H9 (cell line): ENCODE data around the gene SPINK6. TPM values are rescaled to one million over a fixed set of nuclear protein-coding genes. Genes with fewer than 3 reads are reported as not detected.

Source experiments
- DNase-seq: peaks from one replicate; pipeline ENCODE4 v3.0.0-alpha.2; 2017
- H2AFZ ChIP-seq: one replicate; pipeline ENCODE4 v1.6.1; 2013; ENCODE audit warnings: mild to moderate bottlenecking, low read length, control low read depth, moderate library complexity
- H2AK5ac ChIP-seq: 2 replicates; pipeline ENCODE4 v1.6.1; 2013; ENCODE audit warnings: low read length, control low read depth, mixed read lengths; ENCODE audit not compliant: insufficient read length
- H2BK120ac ChIP-seq: one replicate; pipeline ENCODE4 v1.6.1; 2013; ENCODE audit warnings: low read depth, mild to moderate bottlenecking, low read length, control low read depth, inconsistent platforms; ENCODE audit not compliant: poor library complexity, severe bottlenecking
- H2BK12ac ChIP-seq: 2 replicates; pipeline ENCODE4 v1.6.1; 2013; ENCODE audit warnings: low read length, control low read depth, mixed read lengths, low read depth; ENCODE audit not compliant: insufficient read length
- H2BK15ac ChIP-seq: 2 replicates; pipeline ENCODE4 v1.6.1; 2013; ENCODE audit warnings: low read depth, low read length, control low read depth
- H2BK20ac ChIP-seq: one replicate; pipeline ENCODE4 v1.6.1; 2013; ENCODE audit warnings: low read depth, mild to moderate bottlenecking, low read length, control low read depth, inconsistent platforms; ENCODE audit not compliant: poor library complexity, severe bottlenecking
- H2BK5ac ChIP-seq: 2 replicates; pipeline ENCODE4 v1.6.1; 2013; ENCODE audit warnings: low read length, control low read depth, mixed read lengths; ENCODE audit not compliant: insufficient read length
- H3K14ac ChIP-seq: 2 replicates; pipeline ENCODE4 v1.6.1; 2013; ENCODE audit warnings: low read length, control low read depth; ENCODE audit not compliant: insufficient read depth
- H3K18ac ChIP-seq: 2 replicates; pipeline ENCODE4 v1.6.1; 2013; ENCODE audit warnings: low read depth, mild to moderate bottlenecking, mixed read lengths, low read length, control low read depth; ENCODE audit not compliant: insufficient read length
- H3K23ac ChIP-seq: 2 replicates; pipeline ENCODE4 v1.6.1; 2013; ENCODE audit warnings: low read length, control low read depth, mixed read lengths, low read depth; ENCODE audit not compliant: insufficient read length
- H3K23me2 ChIP-seq: 2 replicates; pipeline ENCODE4 v1.6.1; 2013; ENCODE audit warnings: low read depth, mild to moderate bottlenecking, mixed read lengths, low read length, control low read depth; ENCODE audit not compliant: insufficient read length, poor library complexity, severe bottlenecking
- H3K27ac ChIP-seq: 2 replicates; pipeline ENCODE4 v1.5.1; 2013; ENCODE audit warnings: low read length, control low read depth, mixed read lengths, low read depth; ENCODE audit not compliant: insufficient read length
- H3K27me3 ChIP-seq: 2 replicates; pipeline ENCODE4 v1.6.1; 2013; ENCODE audit warnings: low read length, control low read depth, inconsistent platforms; ENCODE audit not compliant: insufficient read depth
- H3K4ac ChIP-seq: 2 replicates; pipeline ENCODE4 v1.6.1; 2013; ENCODE audit warnings: low read depth, mild to moderate bottlenecking, control low read depth, inconsistent platforms, low read length, moderate library complexity
- H3K4me1 ChIP-seq: 2 replicates; pipeline ENCODE4 v1.6.1; 2013; ENCODE audit warnings: low read length, control low read depth, inconsistent platforms; ENCODE audit not compliant: insufficient read depth
- H3K4me2 ChIP-seq: 2 replicates; pipeline ENCODE4 v1.6.1; 2013; ENCODE audit warnings: low read length, control low read depth, mixed read lengths; ENCODE audit not compliant: insufficient read length, insufficient read depth
- H3K56ac ChIP-seq: 2 replicates; pipeline ENCODE4 v1.6.1; 2013; ENCODE audit warnings: low read depth, mild to moderate bottlenecking, mixed read lengths, low read length, control low read depth; ENCODE audit not compliant: insufficient read length
- H3K79me1 ChIP-seq: 2 replicates; pipeline ENCODE4 v1.6.1; 2013; ENCODE audit warnings: low read depth, mild to moderate bottlenecking, moderate library complexity, low read length, control low read depth, inconsistent platforms; ENCODE audit not compliant: insufficient read depth, poor library complexity, severe bottlenecking
- H3K79me2 ChIP-seq: 2 replicates; pipeline ENCODE4 v1.6.1; 2013; ENCODE audit warnings: low read length, control low read depth, inconsistent platforms; ENCODE audit not compliant: insufficient read depth
- H3K9ac ChIP-seq: 2 replicates; pipeline ENCODE4 v1.6.1; 2013; ENCODE audit warnings: low read length, control low read depth, mixed read lengths; ENCODE audit not compliant: insufficient read length; ENCODE audit errors: extremely low read depth
- H3K9me3 ChIP-seq: one replicate; pipeline ENCODE4 v1.6.1; 2013; ENCODE audit warnings: low read depth, low read length, inconsistent platforms; ENCODE audit not compliant: control insufficient read depth
- H3T11ph ChIP-seq: one replicate; pipeline ENCODE4 v1.6.1; 2013; ENCODE audit warnings: mild to moderate bottlenecking, low read length, control low read depth, inconsistent platforms
- H4K20me1 ChIP-seq: one replicate; pipeline ENCODE4 v1.6.1; 2013; ENCODE audit not compliant: control insufficient read depth, insufficient read length, insufficient read depth
- H4K5ac ChIP-seq: 2 replicates; pipeline ENCODE4 v1.6.1; 2013; ENCODE audit warnings: low read depth, mild to moderate bottlenecking, mixed read lengths, low read length, control low read depth; ENCODE audit not compliant: insufficient read length
- H4K8ac ChIP-seq: replicated peaks from 2 replicates; pipeline ENCODE4 v1.6.1; 2013; ENCODE audit warnings: low read length, control low read depth, mixed read lengths, low read depth; ENCODE audit not compliant: insufficient read length
- H4K91ac ChIP-seq: 2 replicates; pipeline ENCODE4 v1.6.1; 2013; ENCODE audit warnings: low read depth, mild to moderate bottlenecking, moderate library complexity, mixed read lengths, low read length, control low read depth; ENCODE audit not compliant: insufficient read length
- H3K27ac Mint-ChIP-seq, 3 experiments: 2 replicates in 2 of 3; 3 replicates in 1 of 3; pipeline ENCODE4 v1.8.0; 2020 to 2021; ENCODE audit warnings: mixed read lengths in 3 of 3, mild to moderate bottlenecking in 1 of 3, moderate library complexity in 1 of 3
- H3K27me3 Mint-ChIP-seq: 2 replicates; pipeline ENCODE4 v1.8.0; 2021; ENCODE audit warnings: low read depth, mild to moderate bottlenecking, moderate library complexity, mixed read lengths
- H3K36me3 Mint-ChIP-seq, 3 experiments: 2 replicates in 2 of 3; 3 replicates in 1 of 3; pipeline ENCODE4 v1.8.0; 2020 to 2021; ENCODE audit warnings: low read depth in 3 of 3, mixed read lengths in 3 of 3; ENCODE audit not compliant: insufficient read depth in 1 of 3
- H3K4me1 Mint-ChIP-seq, 2 experiments: 2 replicates each; pipeline ENCODE4 v1.8.0; 2020; ENCODE audit warnings: mixed read lengths in 2 of 2
- H3K4me3 Mint-ChIP-seq, 2 experiments: 2 replicates in 1 of 2; 3 replicates in 1 of 2; pipeline ENCODE4 v1.8.0; 2020 to 2021; ENCODE audit warnings: mild to moderate bottlenecking in 2 of 2, mixed read lengths in 2 of 2, moderate library complexity in 1 of 2
- H3K9me3 Mint-ChIP-seq, 2 experiments: 2 replicates in 1 of 2; 3 replicates in 1 of 2; pipeline ENCODE4 v1.8.0; 2020; ENCODE audit warnings: mild to moderate bottlenecking in 2 of 2, mixed read lengths in 2 of 2, moderate library complexity in 1 of 2
- CTCF ChIP-seq: fragments of 200-600 bp; sonication (generic); conservative IDR thresholded peaks from 3 replicates; pipeline ENCODE4 v1.8.0; 2021; ENCODE audit warnings: antibody characterized with exemption, mild to moderate bottlenecking
- WGBS: extraction: QIAGEN DNeasy Blood & Tissue Kit; methylation state at CpG from one replicate; pipeline ENCODE4 v1.1.7; 2013; ENCODE audit warnings: missing lambda C conversion rate, low lambda C conversion rate, mixed read lengths; ENCODE audit not compliant: insufficient read length; ENCODE audit errors: extremely low coverage; 5-methylcytosine and 5-hydroxymethylcytosine counted together
- total RNA-seq: library from RNA; stranded (reverse); gene quantifications from 2 replicates; pipeline ENCODE4 v1.2.1, GENCODE V29; 2021

The SPINK6 gene
- total RNA-seq, 1 experiment from 2014 or later, result not detected

- Mint-ChIP-seq H3K36me3 (no peaks in the 10 kb centered on the region), H3K27me3 (no peaks in the 10 kb centered on the region), H3K4me1 (no peaks in the 10 kb centered on the region), H3K4me3 (no peak overlapping the region), H3K27ac (no peak overlapping the region), H3K9me3 (no peaks in the 10 kb centered on the region)
- no peak for TF ChIP-seq CTCF
- Histone ChIP-seq H3K4me1 (no peaks in the 10 kb centered on the region), H2BK12ac (no peak overlapping the region), H3K79me2 (no peaks in the 10 kb centered on the region), H3K9me3 (no peaks in the 10 kb centered on the region), H2BK5ac (no peak overlapping the region), H3K18ac (no peak overlapping the region), H3T11ph (no peak overlapping the region), H2BK20ac (no peak overlapping the region), H3K27ac (no peak overlapping the region), H3K14ac (no peak overlapping the region), H4K91ac (no peak overlapping the region), H3K4me2 (no peak overlapping the region), H4K5ac (no peak overlapping the region), H2BK15ac (no peak overlapping the region), H2AFZ (no peak overlapping the region), H2AK5ac (no peak overlapping the region), H3K27me3 (no peaks in the 10 kb centered on the region), H4K8ac (no peak overlapping the region), H3K23ac (no peak overlapping the region), H3K23me2 (no peaks in the 10 kb centered on the region), H2BK120ac (no peak overlapping the region), H3K9ac (no peak overlapping the region), H3K56ac (no peak overlapping the region), H3K79me1 (no peaks in the 10 kb centered on the region), H4K20me1 (no peaks in the 10 kb centered on the region), H3K4ac (no peak overlapping the region)
- WGBS, result no CpG with 5 or more reads among the region's 1 CpG
- no peak for DNase-seq
Observed at GRCh38 chr5:148206620-148207019, 3.8 kb downstream of the SPINK6 start.
